Activated T-helper 1 cell treated with anti-CD3 and anti-CD28 coated beads, Interleukin-12 subunit alpha, Interleukin-12 subunit beta, Interleukin-2, Interleukin-4 antibody, amounts not matched to agents 30 ng/mL and 10 ng/mL and 1 ng/mL, durations not matched to agents 14 hours and 24 hours and 36 hours (primary cell): ENCODE data around the gene PGA3. TPM values are rescaled to one million over a fixed set of nuclear protein-coding genes. Genes with fewer than 3 reads are reported as not detected.
"Not testable (repeated sequence)": the region's sequence is repeated elsewhere in the genome, so short reads cannot be mapped to it uniquely, and the experiment has no call there.

Experiments
- DNase-seq: peaks from one replicate; pipeline ENCODE4 v3.0.0; 2021; ENCODE audit warnings: low spot score
- H3K27ac Mint-ChIP-seq: one replicate; pipeline ENCODE4 v1.8.0; 2021; ENCODE audit warnings: mild to moderate bottlenecking, mixed read lengths
- H3K27me3 Mint-ChIP-seq: one replicate; pipeline ENCODE4 v1.8.0; 2022; ENCODE audit warnings: mild to moderate bottlenecking, moderate library complexity, mixed read lengths; ENCODE audit not compliant: insufficient read depth
- H3K36me3 Mint-ChIP-seq: one replicate; pipeline ENCODE4 v1.8.0; 2021; ENCODE audit warnings: low read depth, mixed read lengths
- H3K4me1 Mint-ChIP-seq: one replicate; pipeline ENCODE4 v1.8.0; 2021; ENCODE audit warnings: low read depth, mixed read lengths
- H3K4me3 Mint-ChIP-seq: one replicate; pipeline ENCODE4 v1.8.0; 2021; ENCODE audit warnings: mild to moderate bottlenecking, moderate library complexity, mixed read lengths
- H3K9me3 Mint-ChIP-seq: one replicate; pipeline ENCODE4 v1.8.0; 2021; ENCODE audit warnings: mixed read lengths
- intact Hi-C: fragments of 100-400 bp; cut with micrococcal nuclease; formaldehyde crosslinking; loops from one replicate; pipeline ENCODE4 v1.15.1; 2024
- total RNA-seq: library from RNA; stranded (reverse); gene quantifications from 2 replicates; pipeline ENCODE4 v1.2.3, GENCODE V29; 2022

The PGA3 gene
- total RNA-seq, 1 donor from 2014 or later: not detected

- H3K36me3 Mint-ChIP-seq, H3K27me3 Mint-ChIP-seq, H3K27ac Mint-ChIP-seq, H3K4me3 Mint-ChIP-seq, H3K9me3 Mint-ChIP-seq, H3K4me1 Mint-ChIP-seq, DNase-seq: not testable (repeated sequence)
- intact Hi-C loops: loop anchor here (10.0 kb wide), 1 partner anchor 84 kb away; the partner anchor contains the start of genes DDB1 and TKFC
Observed at GRCh38 chr11:61250796-61251765, 47.8 kb downstream of the PGA3 start.

GRCh38 chr11:61252332-61252731, 49.0 kb downstream of the PGA3 start:
- not testable (repeated sequence) for H3K27ac Mint-ChIP-seq, DNase-seq, H3K9me3 Mint-ChIP-seq, H3K36me3 Mint-ChIP-seq, H3K27me3 Mint-ChIP-seq, H3K4me1 Mint-ChIP-seq, H3K4me3 Mint-ChIP-seq
- intact Hi-C loops: loop anchor here (10.0 kb wide), 1 partner anchor 82 kb away; the partner anchor contains the start of genes DDB1 and TKFC

DNA sequence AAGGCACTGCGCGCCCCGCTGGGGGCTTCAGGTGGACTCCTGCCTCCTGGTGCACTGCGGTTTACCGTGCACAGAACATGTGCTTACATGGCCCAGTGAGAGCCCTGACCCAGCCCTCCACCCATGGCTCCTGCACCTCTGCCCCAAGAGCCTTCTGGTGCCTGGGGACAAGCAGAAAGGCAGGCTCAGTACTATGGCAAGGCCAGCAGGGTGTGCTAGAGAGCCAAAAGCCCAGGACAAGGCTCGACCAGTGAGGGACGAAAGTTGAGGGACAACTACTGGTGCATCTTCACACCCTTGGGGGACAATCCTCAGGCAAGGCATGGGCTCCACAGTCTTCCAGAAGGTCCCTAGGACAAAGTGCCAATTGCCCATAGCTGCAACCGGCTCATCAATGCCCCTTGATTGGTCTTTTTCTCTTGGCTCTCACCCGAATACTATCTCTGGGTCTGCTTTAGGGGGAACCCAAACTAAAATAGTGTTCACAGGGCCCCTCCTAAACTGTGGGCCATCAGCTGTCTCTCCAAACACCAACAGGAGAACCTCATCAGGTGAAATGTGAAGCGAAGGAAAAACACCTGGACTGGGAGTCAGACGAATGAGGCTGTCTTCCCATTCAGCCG, 51.2 kb downstream of the PGA3 start:
- Mint-ChIP-seq H3K4me1 (no peaks in the 10 kb centered on the region), H3K9me3 (no peaks in the 10 kb centered on the region), H3K4me3 (no peak overlapping the region), H3K36me3 (no peaks in the 10 kb centered on the region), H3K27ac (no peak overlapping the region), H3K27me3 (peaks cover 3% of the 10 kb centered on the region)
- DNase-seq: peak; percentile 58
- intact Hi-C loops: loop anchor here (1.0 to 10.0 kb wide), 3 partner anchors 40 to 131 kb away; partner anchors contain the start of genes DDB1 and TKFC

GRCh38 chr11:61256710-61257482, 53.6 kb downstream of the PGA3 start:
- peaks cover 5% of the 10 kb centered on the region for H3K27me3 Mint-ChIP-seq
- intact Hi-C loops: loop anchor here (10.0 kb wide), 1 partner anchor 78 kb away; the partner anchor contains the start of genes DDB1 and TKFC
- no peak overlapping the region for H3K27ac Mint-ChIP-seq
- no peaks in the 10 kb centered on the region for H3K9me3 Mint-ChIP-seq
- H3K36me3 Mint-ChIP-seq: no peaks in the 10 kb centered on the region
- no peaks in the 10 kb centered on the region for H3K4me1 Mint-ChIP-seq
- H3K4me3 Mint-ChIP-seq: no peak overlapping the region
- no peak for DNase-seq

GRCh38 chr11:61258546-61258945, 55.2 kb downstream of the PGA3 start:
- intact Hi-C loops: loop anchor here (10.0 kb wide), 1 partner anchor 76 kb away; the partner anchor contains the start of genes DDB1 and TKFC

DNA sequence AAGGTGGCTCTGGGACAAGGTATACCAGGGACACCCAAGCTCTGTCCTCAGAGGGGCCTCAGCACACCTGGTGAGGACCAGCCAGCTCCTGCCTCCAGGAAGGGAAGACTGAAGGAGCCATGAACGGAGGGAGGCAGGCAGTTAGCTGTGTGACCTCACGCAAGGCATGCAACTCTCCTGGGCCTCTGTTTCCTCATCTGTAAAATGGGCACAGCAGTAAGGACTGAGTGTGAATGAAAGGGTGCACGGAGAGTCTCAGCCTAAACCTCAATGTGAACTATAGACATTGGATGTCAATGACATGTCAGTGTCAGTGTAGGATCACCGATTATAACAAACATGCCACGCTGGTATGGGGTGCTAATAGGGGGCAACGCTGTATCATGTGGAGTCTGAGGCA, 56.0 kb downstream of the PGA3 start:
- Mint-ChIP-seq H3K4me3 (no peak overlapping the region), H3K4me1 (no peaks in the 10 kb centered on the region), H3K27ac (no peak overlapping the region), H3K36me3 (no peaks in the 10 kb centered on the region), H3K27me3 (peaks cover 2% of the 10 kb centered on the region), H3K9me3 (no peaks in the 10 kb centered on the region)
- intact Hi-C loops: loop anchor here (10.0 kb wide), 1 partner anchor 75 kb away; the partner anchor contains the start of genes DDB1 and TKFC
- DNase-seq: no peak

More at GRCh38 chr11:61258546-61258945, 55.2 kb downstream of the PGA3 start:
- peaks cover 2% of the 10 kb centered on the region for H3K27me3 Mint-ChIP-seq
- no peak overlapping the region for H3K27ac Mint-ChIP-seq
- H3K36me3 Mint-ChIP-seq: no peaks in the 10 kb centered on the region
- no peaks in the 10 kb centered on the region for H3K9me3 Mint-ChIP-seq
- DNase-seq: no peak
- no peaks in the 10 kb centered on the region for H3K4me1 Mint-ChIP-seq
- no peak overlapping the region for H3K4me3 Mint-ChIP-seq

Other genes with a start within 250 kb of the PGA3 start
- gene CD6, start 231.8 kb upstream of the PGA3 start, total RNA-seq: 411 and 416 TPM in 2 replicates
- 336 and 339 TPM in 2 replicates for gene CD5, start 101.0 kb upstream of the PGA3 start, total RNA-seq
- gene VPS37C, start 42.1 kb upstream of the PGA3 start, total RNA-seq: 11.5 and 11.6 TPM in 2 replicates
- gene PGA4, start 18.8 kb downstream of the PGA3 start, total RNA-seq: not detected in 2 replicates
- not detected in 2 replicates for gene PGA5, start 37.7 kb downstream of the PGA3 start, total RNA-seq
- 9.4 and 10.9 TPM in 2 replicates for gene VWCE, start 91.8 kb downstream of the PGA3 start, total RNA-seq
- 259 and 270 TPM in 2 replicates for gene DDB1, start 129.6 kb downstream of the PGA3 start, total RNA-seq
- gene TKFC, start 129.7 kb downstream of the PGA3 start, total RNA-seq: 71.2 and 78.2 TPM in 2 replicates
- gene CYB561A3, start 158.4 kb downstream of the PGA3 start, total RNA-seq: 38.1 and 42.3 TPM in 2 replicates
- 68.4 and 71.7 TPM in 2 replicates for gene TMEM138, start 158.9 kb downstream of the PGA3 start, total RNA-seq
- 18.8 and 20.2 TPM in 2 replicates for gene TMEM216, start 189.1 kb downstream of the PGA3 start, total RNA-seq
- gene CPSF7, start 226.5 kb downstream of the PGA3 start, total RNA-seq: 141 and 148 TPM in 2 replicates
- gene SDHAF2, start 226.6 kb downstream of the PGA3 start, total RNA-seq: 49.5 and 58.1 TPM in 2 replicates